Activated CD8-positive, alpha-beta T cell treated with anti-CD3 and anti-CD28 coated beads, Interleukin-2, amount 10 ng/mL, durations not matched to agents 7 days and 5 days (primary cell): ENCODE measurements around the gene IQSEC1. TPM values are rescaled to one million over a fixed set of nuclear protein-coding genes. Genes with fewer than 3 reads are reported as not detected.

Experiments
- ATAC-seq: fragments of 150-1000 bp; cut with Tn5 transposase; one replicate; pipeline ENCODE4 v1.10.0; 2021; ENCODE audit warnings: moderate library complexity
- CTCF ChIA-PET: fragments of 350-600 bp; sonication (Branson Sonifier 250); formaldehyde crosslinking; loops from one replicate; lab custom pipeline; 2021; ENCODE audit warnings: antibody characterized with exemption; lab: Charles Lee
- POLR2A ChIA-PET: fragments of 350-600 bp; sonication (Branson Sonifier 250); formaldehyde crosslinking; loops from one replicate; lab custom pipeline; 2021; ENCODE audit warnings: antibody characterized with exemption; lab: Charles Lee
- DNase-seq: peaks from one replicate; pipeline ENCODE4 v3.0.0-alpha.2; 2020
- H3K27ac Mint-ChIP-seq: one replicate; pipeline ENCODE4 v1.8.0; 2021; ENCODE audit warnings: mild to moderate bottlenecking, mixed read lengths
- H3K27me3 Mint-ChIP-seq: one replicate; pipeline ENCODE4 v1.8.0; 2021; ENCODE audit warnings: low read depth, mixed read lengths
- H3K36me3 Mint-ChIP-seq: one replicate; pipeline ENCODE4 v1.8.0; 2021; ENCODE audit warnings: low read depth, mixed read lengths
- H3K4me1 Mint-ChIP-seq: one replicate; pipeline ENCODE4 v1.8.0; 2021; ENCODE audit warnings: low read depth, mixed read lengths
- H3K4me3 Mint-ChIP-seq: one replicate; pipeline ENCODE4 v1.8.0; 2021; ENCODE audit warnings: mild to moderate bottlenecking, mixed read lengths
- H3K9me3 Mint-ChIP-seq: one replicate; pipeline ENCODE4 v1.8.0; 2022; ENCODE audit warnings: mixed read lengths; ENCODE audit not compliant: insufficient read depth
- total RNA-seq, 2 experiments: library from RNA; stranded (reverse); gene quantifications; one replicate each; pipeline ENCODE4 v1.2.3, GENCODE V29; 2021

The IQSEC1 gene
- total RNA-seq, 2 experiments from 2014 or later, result 47.8 to 53.8 TPM

GRCh38 chr3:13113346-13114330 is 40.4 kb upstream of the IQSEC1 start:
- Mint-ChIP-seq H3K36me3 (no peaks in the 10 kb centered on the region), H3K4me3 (no peak overlapping the region), H3K4me1 (peaks cover 6% of the 10 kb centered on the region), H3K9me3 (no peaks in the 10 kb centered on the region), H3K27ac (no peak overlapping the region), H3K27me3 (peaks cover 2% of the 10 kb centered on the region)
- DNase-seq, result no peak
- ATAC-seq, result no peak
- ChIA-PET CTCF (no interaction called here), POLR2A (no interaction called here)

- Mint-ChIP-seq H3K9me3 (no peaks in the 10 kb centered on the region), H3K27me3 (no peaks in the 10 kb centered on the region), H3K36me3 (no peaks in the 10 kb centered on the region), H3K4me1 (peaks cover 6% of the 10 kb centered on the region), H3K4me3 (no peak overlapping the region), H3K27ac (no peak overlapping the region)
- ATAC-seq (no peak), DNase-seq (no peak)
- ChIA-PET CTCF (no interaction called here), POLR2A (no interaction called here)
These were observed 39.5 kb upstream of the IQSEC1 start for GRCh38 chr3:13112521-13113345.

GRCh38 chr3:13111873-13112520 is 38.8 kb upstream of the IQSEC1 start:
- ChIA-PET CTCF (no interaction called here), POLR2A (no interaction called here)
- peaks cover 6% of the 10 kb centered on the region for H3K4me1 Mint-ChIP-seq
- no peaks in the 10 kb centered on the region for H3K9me3 Mint-ChIP-seq
- no peaks in the 10 kb centered on the region for H3K36me3 Mint-ChIP-seq
- no peak overlapping the region for H3K4me3 Mint-ChIP-seq
- peak overlapping the region; percentile 8 for H3K27ac Mint-ChIP-seq
- no peaks in the 10 kb centered on the region for H3K27me3 Mint-ChIP-seq
- DNase-seq, result no peak
- ATAC-seq, result no peak

GRCh38 chr3:13111173-13111872 is 38.1 kb upstream of the IQSEC1 start:
- Mint-ChIP-seq H3K4me3 (no peak overlapping the region), H3K27me3 (no peaks in the 10 kb centered on the region), H3K27ac (no peak overlapping the region), H3K4me1 (peaks cover 6% of the 10 kb centered on the region), H3K9me3 (no peaks in the 10 kb centered on the region), H3K36me3 (no peaks in the 10 kb centered on the region)
- DNase-seq (no peak), ATAC-seq (no peak)
- POLR2A ChIA-PET, result interaction anchor here (0.6 kb wide), 1 partner anchor 26 kb away, joined by 3 read pairs; no protein-coding TSS in a partner anchor
- CTCF ChIA-PET, result interaction anchor here (0.8 to 2.2 kb wide), 2 partner anchors 8 to 19 kb away, joined by 3 to 10 read pairs; no protein-coding TSS in a partner anchor

GRCh38 chr3:13110678-13111116 is 37.5 kb upstream of the IQSEC1 start:
- ChIA-PET CTCF (interaction anchor here (0.8 to 2.2 kb wide), 2 partner anchors 9 to 19 kb away, joined by 3 to 10 read pairs; no protein-coding TSS in a partner anchor), POLR2A (interaction anchor here (0.6 kb wide), 1 partner anchor 27 kb away, joined by 3 read pairs; no protein-coding TSS in a partner anchor)
- H3K4me1 Mint-ChIP-seq, result peaks cover 6% of the 10 kb centered on the region
- ATAC-seq (peak; percentile 70), DNase-seq (peak; percentile 39)
- H3K27ac Mint-ChIP-seq, result no peak overlapping the region
- H3K36me3 Mint-ChIP-seq, result no peaks in the 10 kb centered on the region
- no peak overlapping the region for H3K4me3 Mint-ChIP-seq
- H3K27me3 Mint-ChIP-seq, result no peaks in the 10 kb centered on the region
- H3K9me3 Mint-ChIP-seq, result no peaks in the 10 kb centered on the region

- DNase-seq (no peak), ATAC-seq (no peak)
- no peak overlapping the region for H3K27ac Mint-ChIP-seq
- ChIA-PET CTCF (interaction anchor here (2.2 kb wide), 1 partner anchor 17 kb away, joined by 10 read pairs; no protein-coding TSS in a partner anchor), POLR2A (interaction anchor here (0.6 kb wide), 1 partner anchor 222 kb away, joined by 4 read pairs; no protein-coding TSS in a partner anchor)
- H3K4me1 Mint-ChIP-seq, result peaks cover 6% of the 10 kb centered on the region
- H3K27me3 Mint-ChIP-seq, result no peaks in the 10 kb centered on the region
- H3K36me3 Mint-ChIP-seq, result no peaks in the 10 kb centered on the region
- no peak overlapping the region for H3K4me3 Mint-ChIP-seq
- H3K9me3 Mint-ChIP-seq, result no peaks in the 10 kb centered on the region
These were observed 36.3 kb upstream of the IQSEC1 start for GRCh38 chr3:13109516-13109915.

- CTCF ChIA-PET, result interaction anchor here (1.1 to 2.2 kb wide), 2 partner anchors 17 kb away, joined by 3 to 10 read pairs; no protein-coding TSS in a partner anchor
- H3K4me1 Mint-ChIP-seq, result peaks cover 6% of the 10 kb centered on the region
- no peaks in the 10 kb centered on the region for H3K9me3 Mint-ChIP-seq
- no peaks in the 10 kb centered on the region for H3K36me3 Mint-ChIP-seq
- no peaks in the 10 kb centered on the region for H3K27me3 Mint-ChIP-seq
- POLR2A ChIA-PET, result interaction anchor here (0.6 kb wide), 1 partner anchor 221 kb away, joined by 4 read pairs; no protein-coding TSS in a partner anchor
- DNase-seq (no peak), ATAC-seq (no peak)
- H3K4me3 Mint-ChIP-seq, result no peak overlapping the region
- no peak overlapping the region for H3K27ac Mint-ChIP-seq
These were observed 35.6 kb upstream of the IQSEC1 start for GRCh38 chr3:13108861-13109260.

GRCh38 chr3:13107661-13108060 is 34.4 kb upstream of the IQSEC1 start:
- Mint-ChIP-seq H3K4me1 (peaks cover 6% of the 10 kb centered on the region), H3K27ac (no peak overlapping the region), H3K36me3 (no peaks in the 10 kb centered on the region), H3K27me3 (no peaks in the 10 kb centered on the region), H3K4me3 (no peak overlapping the region), H3K9me3 (no peaks in the 10 kb centered on the region)
- ATAC-seq (no peak), DNase-seq (no peak)
- POLR2A ChIA-PET, result no interaction called here
- CTCF ChIA-PET, result interaction anchor here (1.1 to 3.1 kb wide), 2 partner anchors 15 to 16 kb away, joined by 3 to 15 read pairs; no protein-coding TSS in a partner anchor

GRCh38 chr3:13106308-13107001 is 33.2 kb upstream of the IQSEC1 start:
- Mint-ChIP-seq H3K27me3 (no peaks in the 10 kb centered on the region), H3K4me3 (no peak overlapping the region), H3K27ac (no peak overlapping the region), H3K4me1 (peaks cover 6% of the 10 kb centered on the region), H3K9me3 (no peaks in the 10 kb centered on the region), H3K36me3 (no peaks in the 10 kb centered on the region)
- DNase-seq, result no peak
- ChIA-PET CTCF (interaction anchor here (3.1 kb wide), 1 partner anchor 14 kb away, joined by 15 read pairs; no protein-coding TSS in a partner anchor), POLR2A (no interaction called here)
- ATAC-seq, result no peak

GRCh38 chr3:13105896-13106250 is 32.6 kb upstream of the IQSEC1 start:
- no peak overlapping the region for H3K27ac Mint-ChIP-seq
- peaks cover 5% of the 10 kb centered on the region for H3K4me1 Mint-ChIP-seq
- H3K9me3 Mint-ChIP-seq, result no peaks in the 10 kb centered on the region
- no peaks in the 10 kb centered on the region for H3K27me3 Mint-ChIP-seq
- ChIA-PET CTCF (interaction anchor here (3.1 kb wide), 1 partner anchor 13 kb away, joined by 15 read pairs; no protein-coding TSS in a partner anchor), POLR2A (no interaction called here)
- H3K4me3 Mint-ChIP-seq, result no peak overlapping the region
- DNase-seq (no peak), ATAC-seq (no peak)
- H3K36me3 Mint-ChIP-seq, result no peaks in the 10 kb centered on the region
